ENCODE data around the gene LANCL2. TPM values are rescaled to one million over a fixed set of nuclear protein-coding genes. Genes with fewer than 3 reads are reported as not detected.

LANCL2 gene
- total RNA-seq, 1 donor from 2014 or later = 24.1 TPM

GRCh38 chr7:55335151-55335550 lies 30.0 kb upstream of the LANCL2 start:
- DNase-seq = no peak
- no peaks in the 10 kb centered on the region for H3K4me1 Mint-ChIP-seq (ENCODE audit: low read depth, unreplicated experiment)
- H3K27me3 Mint-ChIP-seq (ENCODE audit: unreplicated experiment) = peaks cover 3% of the 10 kb centered on the region
- no peaks in the 10 kb centered on the region for H3K9me3 Mint-ChIP-seq (ENCODE audit: unreplicated experiment)
- no peak overlapping the region for H3K27ac Mint-ChIP-seq (ENCODE audit: unreplicated experiment)
- no peaks in the 10 kb centered on the region for H3K36me3 Mint-ChIP-seq (ENCODE audit: unreplicated experiment)
- H3K4me3 Mint-ChIP-seq (ENCODE audit: unreplicated experiment) = no peak overlapping the region
- TF ChIP-seq CTCF (IDR thresholded peaks at IDR 0.05; ENCODE audit: partially characterized antibody, unreplicated experiment) = no peak

GRCh38 chr7:55335786-55336185 lies 29.4 kb upstream of the LANCL2 start:
- H3K4me3 Mint-ChIP-seq (ENCODE audit: unreplicated experiment) = no peak overlapping the region
- H3K27me3 Mint-ChIP-seq (ENCODE audit: unreplicated experiment) = peaks cover 3% of the 10 kb centered on the region
- no peak for TF ChIP-seq CTCF (IDR thresholded peaks at IDR 0.05; ENCODE audit: partially characterized antibody, unreplicated experiment)
- DNase-seq = no peak
- no peaks in the 10 kb centered on the region for H3K9me3 Mint-ChIP-seq (ENCODE audit: unreplicated experiment)
- no peaks in the 10 kb centered on the region for H3K4me1 Mint-ChIP-seq (ENCODE audit: low read depth, unreplicated experiment)
- H3K36me3 Mint-ChIP-seq (ENCODE audit: unreplicated experiment) = no peaks in the 10 kb centered on the region
- no peak overlapping the region for H3K27ac Mint-ChIP-seq (ENCODE audit: unreplicated experiment)

DNA sequence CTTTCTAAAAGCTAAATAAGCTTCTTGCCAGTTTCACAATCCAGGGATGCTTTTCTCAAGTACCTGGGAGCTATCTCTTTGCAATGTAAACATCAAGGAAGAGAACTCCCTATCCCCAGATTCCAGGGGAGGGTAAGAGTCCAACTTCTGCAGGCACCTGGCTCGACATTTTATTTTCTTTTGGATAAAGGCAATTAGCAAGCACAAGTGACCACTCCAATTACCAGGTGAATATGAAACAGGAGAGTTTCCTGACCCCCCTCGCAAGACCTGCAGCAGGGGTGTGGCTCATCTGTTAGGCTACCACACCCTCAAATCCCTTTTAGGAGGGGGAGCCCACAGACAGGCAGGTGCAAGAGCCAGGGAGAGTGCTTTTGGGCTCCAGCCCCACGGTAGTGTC lies 28.6 kb upstream of the LANCL2 start:
- Mint-ChIP-seq H3K27ac (ENCODE audit: unreplicated experiment) (no peak overlapping the region), H3K36me3 (ENCODE audit: unreplicated experiment) (no peaks in the 10 kb centered on the region), H3K27me3 (ENCODE audit: unreplicated experiment) (peaks cover 3% of the 10 kb centered on the region), H3K4me1 (ENCODE audit: low read depth, unreplicated experiment) (no peaks in the 10 kb centered on the region), H3K9me3 (ENCODE audit: unreplicated experiment) (peaks cover 2% of the 10 kb centered on the region), H3K4me3 (ENCODE audit: unreplicated experiment) (no peak overlapping the region)
- DNase-seq = no peak
- TF ChIP-seq CTCF (IDR thresholded peaks at IDR 0.05; ENCODE audit: partially characterized antibody, unreplicated experiment) = no peak

GRCh38 chr7:55339033-55340000 lies 25.8 kb upstream of the LANCL2 start:
- Mint-ChIP-seq H3K27me3 (ENCODE audit: unreplicated experiment) (peaks cover 5% of the 10 kb centered on the region), H3K9me3 (ENCODE audit: unreplicated experiment) (peaks cover 3% of the 10 kb centered on the region), H3K4me1 (ENCODE audit: low read depth, unreplicated experiment) (no peaks in the 10 kb centered on the region), H3K4me3 (ENCODE audit: unreplicated experiment) (no peak overlapping the region), H3K27ac (ENCODE audit: unreplicated experiment) (no peak overlapping the region), H3K36me3 (ENCODE audit: unreplicated experiment) (no peaks in the 10 kb centered on the region)
- no peak for DNase-seq
- TF ChIP-seq CTCF (IDR thresholded peaks at IDR 0.05; ENCODE audit: partially characterized antibody, unreplicated experiment) = no peak

DNA sequence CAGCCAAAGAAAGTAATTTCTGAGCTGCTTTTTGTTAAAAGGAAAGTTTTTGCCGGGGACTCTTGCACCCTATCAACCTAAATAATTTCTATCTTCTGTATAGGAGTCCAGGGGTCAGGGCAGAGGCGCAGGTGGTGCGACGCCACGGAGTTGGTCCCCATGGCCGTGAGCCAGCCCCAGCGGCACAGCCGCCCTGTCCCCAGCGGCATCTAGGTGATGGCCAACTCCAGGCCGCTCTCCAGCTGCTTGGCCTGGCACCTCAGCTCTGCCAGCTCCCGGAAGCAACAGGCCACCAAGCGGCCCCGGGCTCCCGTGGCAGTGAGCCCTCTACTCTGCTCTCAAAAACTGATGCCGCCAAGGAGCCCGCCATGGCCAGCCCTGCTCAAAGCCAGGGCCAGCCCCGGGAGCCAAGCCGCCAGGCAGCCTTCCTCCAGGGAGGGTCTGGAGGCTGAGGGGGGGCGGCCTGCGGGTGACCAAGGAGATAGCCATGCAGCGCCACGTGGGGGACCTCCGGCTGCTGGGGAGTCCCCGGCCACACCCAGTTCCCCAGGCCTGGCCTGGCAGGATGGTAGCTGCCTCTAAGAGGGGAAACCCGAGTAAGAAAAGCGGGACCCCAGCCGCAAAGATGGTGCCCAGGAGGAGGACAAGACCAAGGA lies 22.8 kb upstream of the LANCL2 start:
- Mint-ChIP-seq H3K9me3 (ENCODE audit: unreplicated experiment) (peaks cover 5% of the 10 kb centered on the region), H3K27me3 (ENCODE audit: unreplicated experiment) (peaks cover 5% of the 10 kb centered on the region), H3K4me3 (ENCODE audit: unreplicated experiment) (no peak overlapping the region), H3K27ac (ENCODE audit: unreplicated experiment) (no peak overlapping the region), H3K36me3 (ENCODE audit: unreplicated experiment) (no peaks in the 10 kb centered on the region), H3K4me1 (ENCODE audit: low read depth, unreplicated experiment) (no peaks in the 10 kb centered on the region)
- TF ChIP-seq CTCF (IDR thresholded peaks at IDR 0.05; ENCODE audit: partially characterized antibody, unreplicated experiment) = no peak
- no peak for DNase-seq
